Measurements from ENCODE around the gene DNAL1. TPM values are rescaled to one million over a fixed set of nuclear protein-coding genes. Genes with fewer than 3 reads are reported as not detected.

The DNAL1 gene
- total and polyA plus RNA-seq, 2 experiments from 2014 or later, result 5.9 to 16.7 TPM

DNA sequence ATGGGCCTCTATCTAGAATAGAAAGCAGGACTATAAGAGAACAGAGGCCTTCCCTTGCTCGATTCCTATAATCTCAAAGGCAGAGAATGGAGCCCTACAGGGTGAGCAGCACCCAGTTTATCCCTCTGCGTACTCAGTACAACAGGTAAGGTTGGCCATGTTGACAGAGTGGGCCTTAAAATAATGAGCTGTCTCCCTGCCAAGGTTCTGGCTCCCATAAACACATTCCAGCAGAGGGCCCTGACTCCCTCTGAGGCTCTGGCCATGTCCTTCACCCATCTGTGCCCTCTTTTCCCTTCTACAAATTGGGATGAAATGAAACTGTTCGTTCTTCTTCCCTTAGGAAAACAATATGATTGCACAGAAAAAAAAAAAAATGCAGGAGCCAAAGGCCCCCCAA, 86.3 kb downstream of the DNAL1 start:
- TF ChIP-seq EZH2 (IDR thresholded peaks at IDR 0.05; ENCODE audit: insufficient read depth, poor library complexity, severe bottlenecking) (no peak), EZH2phosphoT487 (IDR thresholded peaks at IDR 0.05; ENCODE audit: insufficient read depth, low read depth) (no peak)
- Histone ChIP-seq H3K36me3 (ENCODE audit: low read depth) (peaks cover 33% of the 10 kb centered on the region), H2AFZ (no peak overlapping the region), H3K4me2 (ENCODE audit: unreplicated experiment) (no peak overlapping the region), H3K9ac (no peak overlapping the region), H3K27ac (no peak overlapping the region), H3K79me2 (ENCODE audit: insufficient read depth) (peaks cover 84% of the 10 kb centered on the region), H3F3A (ENCODE audit: insufficient read depth) (peaks cover 14% of the 10 kb centered on the region), H3K4me1 (ENCODE audit: insufficient read depth) (peaks cover 13% of the 10 kb centered on the region), H3K27me3 (replicated peaks; ENCODE audit: insufficient read depth) (no peaks in the 10 kb centered on the region), H3K4me3 (no peak overlapping the region), H4K20me1 (ENCODE audit: insufficient read depth) (no peaks in the 10 kb centered on the region), H3K9me3 (ENCODE audit: low read depth) (no peaks in the 10 kb centered on the region), H3K9me2 (ENCODE audit: insufficient read depth) (no peaks in the 10 kb centered on the region)
- DNase-seq, result no peak
- in situ Hi-C loops (cut with MboI), result loop anchor here (10.0 kb wide), 1 partner anchor 94 kb away; no protein-coding TSS in a partner anchor
- 76 to 83% methylated on average over 3 of the region's 3 CpGs for WGBS, 2 experiments (ENCODE audit: low coverage in 1 of 2, low lambda C conversion rate in 2 of 2, missing lambda C conversion rate in 2 of 2)

GRCh38 chr14:73732006-73732405, 87.2 kb downstream of the DNAL1 start:
- no peak overlapping the region for H3K27ac ChIP-seq
- no peak for TF ChIP-seq EZH2 (IDR thresholded peaks at IDR 0.05; ENCODE audit: insufficient read depth, poor library complexity, severe bottlenecking)
- TF ChIP-seq EZH2phosphoT487 (IDR thresholded peaks at IDR 0.05; ENCODE audit: insufficient read depth, low read depth), result no peak
- H3K4me2 ChIP-seq (ENCODE audit: unreplicated experiment), result no peak overlapping the region
- in situ Hi-C loops (cut with MboI), result loop anchor here (10.0 kb wide), 1 partner anchor 93 kb away; no protein-coding TSS in a partner anchor
- H3K27me3 ChIP-seq (replicated peaks; ENCODE audit: insufficient read depth), result no peaks in the 10 kb centered on the region
- H3K36me3 ChIP-seq (ENCODE audit: low read depth), result peaks cover 33% of the 10 kb centered on the region
- no peaks in the 10 kb centered on the region for H3K9me2 ChIP-seq (ENCODE audit: insufficient read depth)
- H3K9me3 ChIP-seq (ENCODE audit: low read depth), result no peaks in the 10 kb centered on the region
- H3K79me2 ChIP-seq (ENCODE audit: insufficient read depth), result peaks cover 93% of the 10 kb centered on the region
- H4K20me1 ChIP-seq (ENCODE audit: insufficient read depth), result no peaks in the 10 kb centered on the region
- no peak overlapping the region for H2AFZ ChIP-seq
- 64% methylated on average over 3 of the region's 3 CpGs for WGBS, 2 experiments (ENCODE audit: low coverage in 1 of 2, low lambda C conversion rate in 2 of 2, missing lambda C conversion rate in 2 of 2)
- H3K4me3 ChIP-seq, result no peak overlapping the region
- peaks cover 10% of the 10 kb centered on the region for H3F3A ChIP-seq (ENCODE audit: insufficient read depth)
- DNase-seq, result no peak
- H3K4me1 ChIP-seq (ENCODE audit: insufficient read depth), result 0 out of 2 replicates have a peak, but pooled peaks cover 7% of the 10 kb centered on the region
- no peak overlapping the region for H3K9ac ChIP-seq

DNA sequence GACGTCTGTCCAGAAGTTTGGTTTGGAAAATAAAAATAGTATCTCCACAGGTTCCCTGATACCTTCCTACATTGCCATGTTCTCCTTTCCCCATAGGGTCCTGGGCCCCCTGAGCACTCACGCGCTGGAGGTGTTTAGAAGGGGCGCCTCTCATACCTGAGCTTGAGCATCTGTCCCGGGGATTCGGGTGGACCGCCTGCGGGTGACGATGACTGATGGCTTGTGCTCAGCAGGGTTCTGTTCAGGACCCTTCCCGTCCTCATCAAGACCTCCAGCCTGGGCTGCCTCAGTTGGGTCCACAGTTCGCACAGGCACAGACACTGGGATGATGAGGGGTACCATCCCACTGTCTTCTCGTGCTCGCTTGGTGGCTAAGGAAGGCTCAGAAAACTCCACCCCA, 92.1 kb downstream of the DNAL1 start:
- no peaks in the 10 kb centered on the region for H3K9me3 ChIP-seq (ENCODE audit: low read depth)
- no peaks in the 10 kb centered on the region; the same call in 1 of the 2 replicates for H4K20me1 ChIP-seq (ENCODE audit: insufficient read depth)
- no peak for DNase-seq
- peaks cover 24% of the 10 kb centered on the region for H3K36me3 ChIP-seq (ENCODE audit: low read depth)
- H3K27me3 ChIP-seq (replicated peaks; ENCODE audit: insufficient read depth), result no peaks in the 10 kb centered on the region
- H3K79me2 ChIP-seq (ENCODE audit: insufficient read depth), result peaks cover 93% of the 10 kb centered on the region
- no peak overlapping the region for H3K27ac ChIP-seq
- H3K4me2 ChIP-seq (ENCODE audit: unreplicated experiment), result no peak overlapping the region
- no peaks in the 10 kb centered on the region for H3K9me2 ChIP-seq (ENCODE audit: insufficient read depth)
- H3K4me1 ChIP-seq (ENCODE audit: insufficient read depth), result peaks cover 16% of the 10 kb centered on the region
- in situ Hi-C loops (cut with MboI), result loop anchor here (10.0 kb wide), 1 partner anchor 88 kb away; no protein-coding TSS in a partner anchor
- TF ChIP-seq EZH2 (IDR thresholded peaks at IDR 0.05; ENCODE audit: insufficient read depth, poor library complexity, severe bottlenecking) (no peak), EZH2phosphoT487 (IDR thresholded peaks at IDR 0.05; ENCODE audit: insufficient read depth, low read depth) (no peak)
- WGBS, 2 experiments (ENCODE audit: low coverage in 1 of 2, low lambda C conversion rate in 2 of 2, missing lambda C conversion rate in 2 of 2), result 83% methylated on average over 13 of the region's 13 CpGs
- no peak overlapping the region for H3K4me3 ChIP-seq
- peaks cover 9% of the 10 kb centered on the region; the same call in 1 of the 2 replicates for H3F3A ChIP-seq (ENCODE audit: insufficient read depth)
- no peak overlapping the region for H3K9ac ChIP-seq
- H2AFZ ChIP-seq, result no peak overlapping the region

DNA sequence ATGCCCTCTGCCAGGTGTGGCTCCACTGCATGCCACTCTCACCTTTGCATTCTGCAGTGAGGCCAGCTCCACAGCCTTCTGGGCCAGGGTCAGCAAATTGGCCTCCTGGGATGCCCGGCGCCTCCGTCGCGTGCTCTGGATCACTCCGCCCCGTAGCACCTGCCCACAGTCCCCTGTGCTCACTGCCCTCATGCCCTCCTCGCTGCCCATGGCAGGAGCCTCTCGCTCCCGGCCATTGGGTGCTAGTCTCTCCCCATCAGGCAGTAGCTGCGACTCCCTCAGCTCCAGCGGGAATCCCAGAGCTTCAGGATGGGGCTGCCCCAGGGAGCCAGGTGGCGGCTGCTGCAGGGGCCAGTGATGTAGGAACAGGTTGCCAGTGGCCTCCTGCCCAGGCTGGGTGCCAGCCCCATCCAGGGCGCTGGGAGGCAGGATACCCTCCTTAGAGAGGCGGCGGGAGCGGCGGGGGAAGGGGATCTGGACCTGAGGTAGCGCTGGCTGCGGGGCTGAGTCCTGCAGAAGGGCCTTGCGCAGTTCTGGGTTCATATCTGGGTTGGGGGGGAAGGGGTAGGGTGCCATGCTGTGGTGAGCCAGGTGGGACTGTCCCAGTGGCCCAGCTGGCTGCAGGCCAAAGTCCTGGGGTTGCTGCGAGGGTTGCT, 93.9 kb downstream of the DNAL1 start:
- H3K4me2 ChIP-seq (ENCODE audit: unreplicated experiment), result no peak overlapping the region
- H3F3A ChIP-seq (ENCODE audit: insufficient read depth), result peaks cover 12% of the 10 kb centered on the region; the same call in 1 of the 2 replicates
- H3K79me2 ChIP-seq (ENCODE audit: insufficient read depth), result peaks cover 96% of the 10 kb centered on the region
- no peak overlapping the region for H2AFZ ChIP-seq
- no peaks in the 10 kb centered on the region for H3K9me2 ChIP-seq (ENCODE audit: insufficient read depth)
- peaks cover 24% of the 10 kb centered on the region for H3K36me3 ChIP-seq (ENCODE audit: low read depth)
- no peak for TF ChIP-seq EZH2phosphoT487 (IDR thresholded peaks at IDR 0.05; ENCODE audit: insufficient read depth, low read depth)
- no peak for TF ChIP-seq EZH2 (IDR thresholded peaks at IDR 0.05; ENCODE audit: insufficient read depth, poor library complexity, severe bottlenecking)
- in situ Hi-C loops (cut with MboI), result loop anchor here (10.0 kb wide), 1 partner anchor 86 kb away; no protein-coding TSS in a partner anchor
- H3K9me3 ChIP-seq (ENCODE audit: low read depth), result no peaks in the 10 kb centered on the region
- H3K27ac ChIP-seq, result no peak overlapping the region
- no peak for DNase-seq
- peaks cover 32% of the 10 kb centered on the region for H3K4me1 ChIP-seq (ENCODE audit: insufficient read depth)
- H3K27me3 ChIP-seq (replicated peaks; ENCODE audit: insufficient read depth), result no peaks in the 10 kb centered on the region
- WGBS, 2 experiments (ENCODE audit: low coverage in 1 of 2, low lambda C conversion rate in 2 of 2, missing lambda C conversion rate in 2 of 2), result 93% methylated on average over 19 to 22 of the region's 22 CpGs
- H3K4me3 ChIP-seq, result no peak overlapping the region
- no peak overlapping the region for H3K9ac ChIP-seq
- H4K20me1 ChIP-seq (ENCODE audit: insufficient read depth), result peaks cover 4% of the 10 kb centered on the region; the same call in 1 of the 2 replicates
